ENCODE results near the gene GRN. TPM values are rescaled to one million over a fixed set of nuclear protein-coding genes. Genes with fewer than 3 reads are reported as not detected.

GRN gene
- total and polyA plus RNA-seq, 2 of the 13 experiments (the other 11 are each of a cell fraction or from before 2014, with no cell fraction given) = 86.6 to 143 TPM

DNA sequence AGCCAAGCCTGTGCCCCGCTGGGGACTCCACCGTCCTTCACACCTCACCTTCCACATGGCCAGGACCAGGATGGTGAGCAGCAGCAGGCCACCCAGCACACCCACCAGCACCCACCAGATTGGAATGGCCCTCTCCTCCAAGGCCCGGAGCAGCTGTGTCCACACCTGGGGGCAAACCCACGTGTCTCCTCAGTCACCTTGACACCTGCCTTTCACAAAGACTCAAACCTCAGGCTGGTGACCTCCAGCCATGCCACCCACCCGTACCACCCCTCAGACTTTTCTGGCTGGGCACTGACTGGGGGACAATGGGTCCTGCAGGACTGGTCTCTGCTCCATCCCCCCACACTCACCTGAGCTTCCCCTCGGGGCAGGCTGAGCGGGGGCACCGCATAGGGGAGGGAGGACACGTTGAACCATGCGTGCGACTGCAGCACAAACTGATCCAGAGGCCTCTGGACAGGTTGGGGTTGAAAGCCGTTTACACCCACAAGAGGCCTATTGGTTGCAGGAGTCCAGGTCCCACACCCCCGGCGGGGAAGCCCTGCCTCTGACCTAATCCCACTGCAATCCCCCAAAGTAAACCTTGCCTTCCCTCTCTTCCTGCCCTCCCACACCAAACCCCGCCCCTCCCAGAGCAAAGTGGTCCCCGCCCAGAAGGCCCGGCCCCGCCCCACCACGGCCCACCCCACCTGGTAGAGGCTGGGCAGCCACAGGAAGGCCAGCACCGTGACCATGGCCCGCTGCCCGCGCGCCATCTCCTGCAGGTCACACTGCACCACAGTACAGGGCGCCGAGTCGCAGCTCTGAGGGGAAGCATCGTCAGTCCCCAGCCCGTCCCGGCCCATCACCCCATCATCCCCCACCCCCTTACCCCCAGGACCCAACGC is 29.4 kb downstream of the GRN start (continued):
- TF ChIP-seq MNT (IDR thresholded peaks at IDR 0.05) (peak; percentile 7; the same call in 1 of the 2 replicates), PAWR (CRISPR knock-in tag; IDR thresholded peaks at IDR 0.05; ENCODE audit: borderline replicate concordance) (no peak), FOXP1 (IDR thresholded peaks at IDR 0.05) (no peak), FOXP1 (CRISPR knock-in tag; IDR thresholded peaks at IDR 0.05) (no peak), ZBTB14 (CRISPR knock-in tag; IDR thresholded peaks at IDR 0.05) (no peak), U2AF1 (optimal IDR thresholded peaks at IDR 0.05; ENCODE audit: low read depth, low read length) (no peak), SNAPC2 (CRISPR knock-in tag; IDR thresholded peaks at IDR 0.05) (no peak), ZNF3 (CRISPR knock-in tag; IDR thresholded peaks at IDR 0.05) (no peak), SKIL (CRISPR knock-in tag; IDR thresholded peaks at IDR 0.05; ENCODE audit: borderline replicate concordance) (no peak), ZNF674 (CRISPR knock-in tag; IDR thresholded peaks at IDR 0.05; ENCODE audit: low read depth) (peak; percentile 41; the same call in 1 of the 2 replicates), MED1 (CRISPR knock-in tag; IDR thresholded peaks at IDR 0.05) (peak; percentile 32; the same call in 1 of the 2 replicates), FOXM1 (CRISPR knock-in tag; IDR thresholded peaks at IDR 0.05) (no peak), ZNF274 (CRISPR knock-in tag; IDR thresholded peaks at IDR 0.05) (no peak; the same call in 1 of the 2 replicates), NRL (CRISPR knock-in tag; IDR thresholded peaks at IDR 0.05; ENCODE audit: borderline replicate concordance) (peak; percentile 87; the same call in 1 of the 2 replicates), TGIF2 (CRISPR knock-in tag; IDR thresholded peaks at IDR 0.05) (0 out of 2 replicates have a peak, but pooled peaks have one; percentile 11), HMG20B (CRISPR knock-in tag; conservative IDR thresholded peaks at IDR 0.05) (no peak), TRIM24 (CRISPR knock-in tag; IDR thresholded peaks at IDR 0.05) (no peak), ZBTB7A (CRISPR knock-in tag; IDR thresholded peaks at IDR 0.05) (no peak; the same call in 1 of the 2 replicates), FOXJ3 (CRISPR knock-in tag; IDR thresholded peaks at IDR 0.05; ENCODE audit: borderline replicate concordance) (no peak), ARID2 (CRISPR knock-in tag; IDR thresholded peaks at IDR 0.05; ENCODE audit: borderline replicate concordance) (no peak), ZNF891 (CRISPR knock-in tag; IDR thresholded peaks at IDR 0.05) (peak; percentile 93), TAF15 (IDR thresholded peaks at IDR 0.05; ENCODE audit: low read depth, low read length, poor library complexity, severe bottlenecking) (no peak), ZSCAN31 (CRISPR knock-in tag; IDR thresholded peaks at IDR 0.05; ENCODE audit: low read depth) (peak; percentile 80)
- TF ChIP-seq, protein P1, sequence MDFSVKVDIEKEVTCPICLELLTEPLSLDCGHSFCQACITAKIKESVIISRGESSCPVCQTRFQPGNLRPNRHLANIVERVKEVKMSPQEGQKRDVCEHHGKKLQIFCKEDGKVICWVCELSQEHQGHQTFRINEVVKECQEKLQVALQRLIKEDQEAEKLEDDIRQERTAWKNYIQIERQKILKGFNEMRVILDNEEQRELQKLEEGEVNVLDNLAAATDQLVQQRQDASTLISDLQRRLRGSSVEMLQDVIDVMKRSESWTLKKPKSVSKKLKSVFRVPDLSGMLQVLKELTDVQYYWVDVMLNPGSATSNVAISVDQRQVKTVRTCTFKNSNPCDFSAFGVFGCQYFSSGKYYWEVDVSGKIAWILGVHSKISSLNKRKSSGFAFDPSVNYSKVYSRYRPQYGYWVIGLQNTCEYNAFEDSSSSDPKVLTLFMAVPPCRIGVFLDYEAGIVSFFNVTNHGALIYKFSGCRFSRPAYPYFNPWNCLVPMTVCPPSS (IDR thresholded peaks at IDR 0.05) = no peak
